Memory B cell (primary cell): ENCODE measurements around the gene PTF1A.

Experiments used
- ATAC-seq: fragments of 150-1000 bp; cut with Tn5 transposase; 2 replicates; pipeline ENCODE4 v1.10.0; 2021; ENCODE audit warnings: low read depth, mild to moderate bottlenecking, moderate library complexity
- DNase-seq, 2 donors: peaks; one replicate each; pipeline ENCODE4 v3.0.0; 2022; ENCODE audit warnings: low spot score in 2 of 2
- H3K27ac Mint-ChIP-seq: one replicate; pipeline ENCODE4 v1.8.0; 2022; ENCODE audit warnings: mild to moderate bottlenecking, moderate library complexity, mixed read lengths
- H3K27me3 Mint-ChIP-seq: one replicate; pipeline ENCODE4 v1.8.0; 2022; ENCODE audit warnings: mixed read lengths
- H3K36me3 Mint-ChIP-seq: one replicate; pipeline ENCODE4 v1.8.0; 2022; ENCODE audit warnings: mild to moderate bottlenecking, mixed read lengths
- H3K4me1 Mint-ChIP-seq: one replicate; pipeline ENCODE4 v1.8.0; 2022; ENCODE audit warnings: mixed read lengths
- H3K4me3 Mint-ChIP-seq: one replicate; pipeline ENCODE4 v1.8.0; 2022; ENCODE audit warnings: mild to moderate bottlenecking, moderate library complexity, mixed read lengths
- H3K9me3 Mint-ChIP-seq: one replicate; pipeline ENCODE4 v1.8.0; 2022; ENCODE audit warnings: mixed read lengths

PTF1A gene

DNA sequence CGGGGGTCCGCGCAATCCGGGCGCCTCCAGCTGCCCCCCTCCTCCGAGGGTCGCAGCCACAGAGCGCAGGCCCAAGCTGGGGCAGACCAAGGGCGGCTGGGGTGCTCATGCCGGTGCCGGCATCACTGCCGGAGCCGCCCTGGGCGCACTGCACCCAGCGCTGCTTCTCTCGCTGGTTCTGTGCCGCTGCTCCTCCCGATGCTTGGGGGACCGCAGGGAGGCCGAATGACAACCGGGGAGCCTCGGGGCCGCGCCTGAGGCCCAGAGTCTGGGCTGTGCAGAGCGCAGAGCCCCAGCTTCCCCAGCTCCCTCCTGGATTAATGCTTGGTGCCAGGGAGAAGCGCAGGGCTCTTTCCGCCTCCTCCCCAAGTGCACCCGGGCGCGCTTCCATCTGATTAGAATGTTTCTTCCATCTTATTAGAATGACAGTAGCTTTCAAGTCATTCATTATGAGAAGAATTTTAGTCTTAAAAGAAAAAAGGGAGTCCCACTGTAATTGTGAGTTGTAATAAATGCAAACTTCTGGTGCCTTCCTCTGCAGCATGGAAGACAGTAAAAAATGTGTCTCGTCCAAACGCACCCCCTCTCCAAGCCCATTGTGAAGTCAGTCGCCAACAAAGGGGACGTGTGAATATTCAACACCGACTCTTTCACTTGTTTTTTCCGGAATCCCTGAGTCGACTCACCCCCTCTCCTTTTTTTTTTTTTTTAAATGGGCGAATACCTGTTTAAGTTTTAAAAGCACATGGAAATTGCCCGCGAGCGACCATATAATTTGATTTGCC lies 19.5 kb upstream of the PTF1A start:
- no peaks in the 10 kb centered on the region for H3K36me3 Mint-ChIP-seq
- H3K27ac Mint-ChIP-seq = no peak overlapping the region

DNA sequence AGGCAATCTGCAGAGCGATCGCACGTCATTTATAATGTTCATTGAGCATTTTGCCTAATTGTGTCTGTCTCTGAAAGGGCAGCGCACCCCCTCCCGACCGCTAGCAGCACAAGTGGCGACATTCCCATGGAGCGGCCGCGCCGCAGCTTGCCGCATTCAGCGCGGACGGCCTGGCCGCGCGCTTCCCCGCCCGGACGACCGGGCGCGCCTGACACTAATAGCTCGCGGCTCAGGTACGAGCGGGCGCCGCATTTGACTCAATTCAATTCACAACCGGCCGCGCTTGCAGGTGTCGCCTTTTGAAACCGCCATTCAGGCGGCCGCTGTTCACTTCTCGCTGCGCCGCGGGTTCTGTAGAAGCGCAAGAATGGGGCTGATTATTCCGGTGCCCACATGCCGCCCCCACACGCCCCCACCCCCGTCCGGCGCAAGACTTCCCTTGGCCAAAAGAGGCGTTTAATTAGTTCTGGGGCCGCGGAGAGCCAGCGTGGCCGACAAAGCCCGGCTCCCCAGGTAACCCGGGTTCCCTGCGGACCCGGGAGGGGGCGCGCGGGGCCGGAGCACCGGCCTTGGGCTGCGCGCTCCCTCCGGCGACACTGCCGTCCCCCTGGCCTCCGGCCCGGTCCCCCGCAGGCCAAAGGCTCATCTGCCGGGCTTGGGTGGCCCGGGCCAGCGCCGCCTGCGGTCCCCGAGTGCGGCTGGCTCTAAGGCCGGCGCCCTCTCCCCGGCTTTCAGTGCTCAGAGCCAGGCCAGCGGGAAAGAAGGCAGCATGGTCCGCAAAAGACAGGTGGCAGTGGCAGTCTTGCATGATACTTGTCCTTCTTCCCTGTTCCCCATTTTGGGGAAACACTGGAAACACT lies 18.7 kb upstream of the PTF1A start:
- peaks cover 3% of the 10 kb centered on the region for H3K4me1 Mint-ChIP-seq
- H3K27ac Mint-ChIP-seq = no peak overlapping the region
- DNase-seq (no peak), ATAC-seq (no peak)
- H3K36me3 Mint-ChIP-seq = no peaks in the 10 kb centered on the region
- H3K4me3 Mint-ChIP-seq = peak overlapping the region; percentile 39
- peaks cover 33% of the 10 kb centered on the region for H3K27me3 Mint-ChIP-seq
- H3K9me3 Mint-ChIP-seq = no peaks in the 10 kb centered on the region

More for the DNA sequence above, 19.5 kb upstream of the PTF1A start:
- Mint-ChIP-seq H3K9me3 (no peaks in the 10 kb centered on the region), H3K27me3 (peaks cover 33% of the 10 kb centered on the region), H3K4me3 (no peak overlapping the region), H3K4me1 (peaks cover 3% of the 10 kb centered on the region)
- no peak for DNase-seq
- no peak for ATAC-seq

DNA sequence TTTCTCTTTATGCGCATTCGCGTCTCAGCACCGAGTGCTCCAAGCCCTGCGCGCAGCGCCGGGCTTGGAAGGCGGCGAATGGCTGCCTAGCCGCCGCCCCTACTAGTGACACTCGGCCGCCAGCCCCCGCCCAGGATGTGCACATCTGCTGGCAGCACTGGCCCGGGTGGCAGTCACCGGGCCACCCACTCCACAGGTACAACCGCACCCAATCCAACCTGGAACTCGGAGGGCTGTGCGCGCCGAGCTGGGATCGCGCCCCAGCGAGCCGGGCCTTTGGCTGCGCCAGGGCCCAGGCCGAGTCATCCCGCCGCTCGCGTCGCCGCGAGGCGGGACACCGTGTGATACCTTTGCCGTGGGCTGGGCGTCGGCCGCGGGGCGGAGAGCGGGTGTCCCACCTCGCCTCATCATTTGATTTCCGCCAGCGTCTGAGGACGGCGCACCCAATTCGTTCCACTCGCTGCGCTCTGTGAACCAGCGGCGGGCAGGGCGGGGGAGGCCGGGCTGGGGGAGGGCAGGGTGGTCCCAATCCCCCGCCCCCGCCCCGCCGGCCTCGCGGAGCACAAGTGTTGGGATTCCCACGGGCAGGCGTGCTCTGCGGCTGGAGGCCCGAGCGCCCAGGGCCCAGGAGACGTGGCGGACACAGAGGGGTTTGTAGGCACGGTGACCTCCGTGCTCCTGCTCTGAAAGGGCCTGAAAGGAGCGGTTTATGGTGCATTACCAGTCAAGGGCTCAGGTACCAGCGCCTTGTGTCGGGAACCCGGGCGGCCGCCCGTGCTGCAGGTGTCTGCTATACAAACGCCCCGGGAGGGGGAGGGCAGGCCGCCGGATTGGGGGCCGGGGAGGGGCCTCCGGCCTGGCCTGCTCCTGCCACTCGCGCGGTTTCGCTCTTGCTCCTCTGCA lies 17.8 kb upstream of the PTF1A start:
- H3K36me3 Mint-ChIP-seq = no peaks in the 10 kb centered on the region
- no peak for DNase-seq
- H3K27me3 Mint-ChIP-seq = peaks cover 31% of the 10 kb centered on the region
- peak overlapping the region; percentile 39 for H3K4me3 Mint-ChIP-seq
- H3K9me3 Mint-ChIP-seq = no peaks in the 10 kb centered on the region
- no peak overlapping the region for H3K27ac Mint-ChIP-seq
- peaks cover 3% of the 10 kb centered on the region for H3K4me1 Mint-ChIP-seq
- no peak for ATAC-seq

DNA sequence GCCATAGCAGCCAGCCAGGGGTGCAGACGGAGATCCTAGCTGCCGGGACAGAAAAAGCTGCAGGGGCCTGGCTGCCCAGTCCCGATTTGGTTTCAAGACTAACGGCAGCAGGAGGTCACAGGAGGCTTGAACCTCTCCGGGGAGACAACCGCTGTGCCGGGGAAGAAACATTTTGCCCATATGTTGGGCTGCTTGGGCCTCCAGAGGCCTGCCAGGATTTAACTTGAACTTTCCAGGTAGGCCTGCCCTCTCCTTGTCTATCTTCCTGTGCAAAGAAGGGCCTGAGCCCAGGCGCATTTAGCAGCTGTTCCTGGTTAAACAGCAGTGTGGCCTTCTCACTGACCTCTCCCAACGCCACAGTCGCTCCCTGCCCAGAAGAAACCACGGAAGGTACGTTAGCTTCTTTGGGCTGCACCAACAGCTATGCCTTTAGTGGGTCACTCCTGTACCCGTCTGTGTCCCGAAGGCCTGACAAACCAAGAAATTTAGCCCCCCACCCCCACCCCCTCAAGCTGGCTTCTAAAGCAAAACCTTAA lies 17.1 kb upstream of the PTF1A start:
- Mint-ChIP-seq H3K4me3 (no peak overlapping the region), H3K27ac (no peak overlapping the region), H3K36me3 (no peaks in the 10 kb centered on the region), H3K4me1 (peaks cover 3% of the 10 kb centered on the region), H3K9me3 (no peaks in the 10 kb centered on the region), H3K27me3 (peaks cover 30% of the 10 kb centered on the region)
- no peak for DNase-seq
- ATAC-seq = no peak

DNA sequence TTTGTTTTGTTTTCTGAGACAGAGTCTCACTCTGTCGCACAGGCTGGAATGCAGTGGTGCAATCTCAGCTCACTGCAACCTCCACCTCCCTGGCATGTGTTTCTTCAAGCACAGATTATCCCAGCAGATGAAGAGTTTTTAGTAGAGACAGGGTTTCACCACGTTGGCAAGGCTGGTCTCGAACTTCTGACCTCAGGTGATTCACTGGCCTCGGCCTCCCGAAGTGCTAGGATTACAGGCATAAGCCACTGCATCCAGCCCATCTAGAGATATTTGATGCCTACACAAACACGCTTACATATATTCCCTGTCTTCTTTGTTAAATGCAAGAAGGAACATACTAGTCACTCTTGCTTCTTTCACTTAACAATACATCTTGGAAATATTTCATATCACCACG lies 5.9 kb upstream of the PTF1A start:
- Mint-ChIP-seq H3K4me1 (peaks cover 2% of the 10 kb centered on the region), H3K36me3 (no peaks in the 10 kb centered on the region), H3K4me3 (no peak overlapping the region), H3K27ac (no peak overlapping the region), H3K9me3 (no peaks in the 10 kb centered on the region), H3K27me3 (peaks cover 18% of the 10 kb centered on the region)
- ATAC-seq = no peak
- no peak for DNase-seq

DNA sequence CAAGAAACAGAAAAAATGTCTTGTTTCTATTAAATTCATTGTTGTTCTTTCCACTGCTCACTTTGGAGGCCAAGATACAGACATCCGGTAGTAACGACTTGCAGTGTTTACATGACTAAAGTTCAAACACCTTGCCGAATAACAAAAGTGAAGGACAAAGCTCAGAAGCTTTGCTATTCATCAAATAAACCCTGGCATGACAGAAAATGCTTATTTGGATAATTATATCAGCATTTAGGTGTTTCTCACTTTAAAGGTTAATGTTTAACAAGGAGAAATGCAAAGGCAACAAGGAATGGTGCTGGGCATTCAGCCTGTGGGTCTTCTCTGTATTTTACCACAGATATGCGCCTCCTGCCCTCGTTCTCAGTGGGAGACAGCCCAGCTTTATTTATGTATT lies 5.4 kb upstream of the PTF1A start:
- no peaks in the 10 kb centered on the region for H3K36me3 Mint-ChIP-seq
- peaks cover 18% of the 10 kb centered on the region for H3K27me3 Mint-ChIP-seq
- peaks cover 2% of the 10 kb centered on the region for H3K4me1 Mint-ChIP-seq
- no peak overlapping the region for H3K27ac Mint-ChIP-seq
- ATAC-seq = no peak
- H3K9me3 Mint-ChIP-seq = no peaks in the 10 kb centered on the region
- H3K4me3 Mint-ChIP-seq = no peak overlapping the region
- no peak for DNase-seq

DNA sequence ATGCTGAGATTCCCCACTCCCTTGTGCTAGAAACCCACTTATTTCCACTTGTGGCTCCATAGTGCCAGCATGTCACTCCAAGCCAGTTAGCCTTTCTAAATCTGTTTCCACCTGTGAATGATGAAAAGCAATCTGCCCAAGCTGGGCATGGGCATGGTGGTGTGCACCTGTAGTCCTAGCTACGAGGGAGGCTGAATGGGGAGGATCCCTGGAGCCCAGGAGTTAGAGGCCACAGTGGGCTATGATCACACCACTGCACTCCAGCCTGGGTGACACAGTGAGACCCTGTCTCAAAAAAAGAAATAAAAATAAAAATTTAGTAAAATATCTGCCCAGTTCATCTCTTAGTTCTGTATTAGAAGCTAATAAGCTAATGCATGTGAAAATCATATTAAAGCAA lies 5.0 kb upstream of the PTF1A start:
- peaks cover 16% of the 10 kb centered on the region for H3K27me3 Mint-ChIP-seq
- H3K4me1 Mint-ChIP-seq = peaks cover 2% of the 10 kb centered on the region
- no peak overlapping the region for H3K4me3 Mint-ChIP-seq
- H3K9me3 Mint-ChIP-seq = no peaks in the 10 kb centered on the region
- no peaks in the 10 kb centered on the region for H3K36me3 Mint-ChIP-seq
- no peak overlapping the region for H3K27ac Mint-ChIP-seq
- no peak for ATAC-seq
- DNase-seq = no peak

DNA sequence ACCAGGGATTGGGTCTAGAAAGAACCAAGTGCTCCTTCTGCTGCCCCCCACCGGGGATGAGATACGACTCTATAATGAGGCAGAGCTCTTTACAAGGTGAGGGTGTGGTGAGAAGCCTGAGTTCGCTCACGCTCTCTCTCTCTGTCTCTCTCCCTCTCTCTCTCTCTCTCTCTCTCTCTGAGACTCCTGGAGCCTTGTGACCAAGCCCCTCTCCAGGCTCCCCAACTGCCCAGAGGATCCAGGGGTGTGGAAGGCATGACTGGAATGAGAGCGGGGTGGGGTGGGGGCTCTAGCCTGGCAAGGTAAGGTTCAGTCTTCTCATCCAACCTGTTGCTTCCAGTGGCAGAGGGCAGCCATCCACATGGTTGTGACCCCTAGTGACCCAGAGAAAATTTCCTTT lies 3.1 kb upstream of the PTF1A start:
- peaks cover 20% of the 10 kb centered on the region for H3K27me3 Mint-ChIP-seq
- no peaks in the 10 kb centered on the region for H3K9me3 Mint-ChIP-seq
- ATAC-seq = no peak

DNA sequence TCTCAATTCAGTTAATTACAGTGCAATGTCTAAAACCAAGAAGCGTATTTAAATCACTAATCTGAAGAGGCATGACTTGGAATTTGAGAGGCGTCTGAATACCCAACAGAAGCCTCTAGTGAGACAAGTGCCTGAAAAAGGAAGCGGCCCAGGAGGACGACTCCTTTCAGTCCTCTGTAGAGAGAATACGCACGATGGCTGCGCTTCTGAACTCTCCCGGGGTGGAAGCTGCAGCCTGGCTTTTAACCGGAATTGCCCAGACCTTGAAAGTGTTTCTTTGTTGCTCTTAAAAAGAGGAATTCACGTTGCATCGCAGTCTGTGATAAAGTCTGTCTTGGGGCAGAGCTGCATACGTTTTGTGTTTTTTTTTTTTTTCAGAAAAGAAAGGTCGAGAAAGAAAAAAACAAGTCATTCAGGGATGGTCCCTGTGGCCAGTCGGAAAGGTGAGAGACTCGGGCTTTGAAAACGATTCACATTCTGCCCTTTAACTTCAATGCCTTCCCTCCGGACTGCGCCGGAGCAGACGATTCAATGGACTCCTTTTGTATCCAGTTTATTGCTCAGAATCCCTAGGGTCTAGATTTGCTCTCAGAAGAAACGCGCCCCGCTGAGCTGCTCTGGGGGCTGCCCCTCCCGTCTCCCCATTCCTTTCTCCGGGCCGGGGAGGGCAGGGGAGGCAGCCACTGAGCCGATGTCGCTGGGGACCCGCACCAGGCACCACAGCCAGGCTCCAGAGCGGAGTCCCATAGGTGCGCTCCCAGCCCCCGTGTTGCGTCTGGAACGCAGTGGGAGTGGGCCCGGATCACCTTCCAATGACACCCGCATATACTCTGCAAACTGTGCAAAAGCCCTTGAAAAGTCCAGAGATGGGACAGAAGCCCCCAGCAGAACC lies 994 bp upstream of the PTF1A start:
- Mint-ChIP-seq H3K36me3 (no peaks in the 10 kb centered on the region), H3K27ac (no peak overlapping the region), H3K27me3 (peaks cover 18% of the 10 kb centered on the region), H3K9me3 (no peaks in the 10 kb centered on the region), H3K4me1 (peaks cover 2% of the 10 kb centered on the region), H3K4me3 (no peak overlapping the region)
- ATAC-seq = no peak
- no peak for DNase-seq

More for the DNA sequence above, 3.1 kb upstream of the PTF1A start:
- H3K36me3 Mint-ChIP-seq = no peaks in the 10 kb centered on the region
- H3K27ac Mint-ChIP-seq = no peak overlapping the region
- no peak overlapping the region for H3K4me3 Mint-ChIP-seq
- DNase-seq = no peak
- H3K4me1 Mint-ChIP-seq = peaks cover 2% of the 10 kb centered on the region

DNA sequence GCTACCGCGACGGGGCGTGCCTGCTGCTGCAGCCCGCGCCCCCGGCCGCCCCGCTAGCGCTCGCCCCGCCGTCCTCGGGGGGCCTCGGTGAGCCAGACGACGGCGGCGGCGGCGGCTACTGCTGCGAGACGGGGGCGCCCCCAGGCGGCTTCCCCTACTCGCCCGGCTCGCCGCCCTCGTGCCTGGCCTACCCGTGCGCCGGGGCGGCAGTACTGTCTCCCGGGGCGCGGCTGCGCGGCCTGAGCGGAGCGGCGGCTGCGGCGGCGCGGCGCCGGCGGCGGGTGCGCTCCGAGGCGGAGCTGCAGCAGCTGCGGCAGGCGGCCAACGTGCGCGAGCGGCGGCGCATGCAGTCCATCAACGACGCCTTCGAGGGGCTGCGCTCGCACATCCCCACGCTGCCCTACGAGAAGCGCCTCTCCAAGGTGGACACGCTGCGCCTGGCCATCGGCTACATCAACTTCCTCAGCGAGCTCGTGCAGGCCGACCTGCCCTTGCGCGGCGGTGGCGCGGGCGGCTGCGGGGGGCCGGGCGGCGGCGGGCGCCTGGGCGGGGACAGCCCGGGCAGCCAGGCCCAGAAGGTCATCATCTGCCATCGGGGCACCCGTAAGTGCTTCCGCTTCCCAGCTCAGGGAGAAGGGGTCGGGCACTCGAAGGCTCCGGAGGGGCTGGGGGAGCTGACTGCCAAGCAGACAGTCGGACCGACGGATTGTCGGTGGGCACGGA lies 761 bp downstream of the PTF1A start:
- DNase-seq = no peak
- ATAC-seq = no peak
- no peaks in the 10 kb centered on the region for H3K36me3 Mint-ChIP-seq
- H3K4me3 Mint-ChIP-seq = no peak overlapping the region
- H3K27ac Mint-ChIP-seq = no peak overlapping the region
- H3K4me1 Mint-ChIP-seq = peaks cover 2% of the 10 kb centered on the region
- peaks cover 23% of the 10 kb centered on the region for H3K27me3 Mint-ChIP-seq
- H3K9me3 Mint-ChIP-seq = no peaks in the 10 kb centered on the region

DNA sequence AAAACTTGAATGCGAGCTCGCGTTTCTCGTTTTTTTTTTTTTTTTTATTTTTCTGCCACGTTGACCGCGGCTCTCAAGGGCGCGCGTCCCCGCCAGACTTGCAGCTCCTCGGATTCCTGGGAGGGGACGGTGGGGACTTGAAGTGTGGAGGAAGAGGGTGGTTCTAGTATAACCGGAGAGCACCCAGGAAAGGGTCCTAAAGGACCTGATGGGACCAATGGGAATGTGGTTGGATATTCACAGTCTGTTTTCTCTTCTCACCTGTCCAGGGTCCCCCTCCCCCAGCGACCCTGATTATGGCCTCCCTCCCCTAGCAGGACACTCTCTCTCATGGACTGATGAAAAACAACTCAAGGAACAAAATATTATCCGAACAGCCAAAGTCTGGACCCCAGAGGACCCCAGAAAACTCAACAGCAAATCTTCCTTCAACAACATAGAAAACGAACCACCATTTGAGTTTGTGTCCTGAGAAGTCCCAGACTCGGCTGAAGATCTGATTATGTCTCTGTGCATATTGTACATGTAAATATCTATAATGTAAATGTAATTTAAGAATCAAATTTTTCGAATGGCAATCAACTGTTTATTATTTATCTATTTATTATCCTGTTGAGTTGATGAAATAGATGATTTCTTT lies 1.4 kb downstream of the PTF1A start:
- H3K9me3 Mint-ChIP-seq = no peaks in the 10 kb centered on the region

DNA sequence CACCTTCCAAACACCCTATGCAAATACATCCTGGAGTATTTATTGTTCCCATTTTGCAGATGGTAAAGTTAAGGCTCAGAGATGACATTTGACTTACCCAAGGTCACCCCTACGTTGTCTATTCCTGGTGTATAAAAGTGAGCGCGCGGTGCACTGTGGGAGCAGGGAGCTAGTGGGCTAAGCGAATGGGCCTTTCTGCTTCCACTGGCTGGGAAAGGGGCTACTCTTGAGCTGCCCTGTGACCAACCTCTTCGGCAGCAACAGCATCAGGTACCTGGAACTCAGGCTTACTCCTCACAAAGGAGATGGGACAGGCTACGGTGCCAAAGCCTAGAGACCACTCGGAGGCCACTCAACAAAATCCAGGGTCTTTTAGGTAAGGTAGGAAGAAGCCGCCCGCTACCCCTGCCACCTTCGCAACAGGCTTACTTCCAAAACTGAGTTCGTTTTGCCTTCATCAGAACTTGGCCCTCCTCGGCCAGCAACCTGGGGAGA lies 2.4 kb downstream of the PTF1A start:
- no peaks in the 10 kb centered on the region for H3K36me3 Mint-ChIP-seq
- ATAC-seq = no peak
- no peak for DNase-seq
- H3K9me3 Mint-ChIP-seq = no peaks in the 10 kb centered on the region
- no peak overlapping the region for H3K4me3 Mint-ChIP-seq
- H3K27me3 Mint-ChIP-seq = peaks cover 24% of the 10 kb centered on the region
- peaks cover 2% of the 10 kb centered on the region for H3K4me1 Mint-ChIP-seq
- H3K27ac Mint-ChIP-seq = no peak overlapping the region

More for the DNA sequence above, 1.4 kb downstream of the PTF1A start:
- no peak overlapping the region for H3K4me3 Mint-ChIP-seq
- H3K27me3 Mint-ChIP-seq = peaks cover 26% of the 10 kb centered on the region
- DNase-seq (no peak), ATAC-seq (no peak)
- H3K36me3 Mint-ChIP-seq = no peaks in the 10 kb centered on the region
- no peak overlapping the region for H3K27ac Mint-ChIP-seq
- H3K4me1 Mint-ChIP-seq = peaks cover 2% of the 10 kb centered on the region
